HG02973 (cell line): ENCODE data around the gene KRT32.

Experiments
- ATAC-seq: cut with Tn5 transposase; IDR thresholded peaks from one replicate; pipeline ENCODE4 v1.9.1; 2021; ENCODE audit warnings: moderate library complexity; ENCODE audit not compliant: unreplicated experiment

KRT32 gene

GRCh38 chr17:41494524-41494923, 27.3 kb upstream of the KRT32 start:
- ATAC-seq, result no peak

- ATAC-seq, result no peak
Observed at GRCh38 chr17:41492771-41493170, 25.6 kb upstream of the KRT32 start.

DNA sequence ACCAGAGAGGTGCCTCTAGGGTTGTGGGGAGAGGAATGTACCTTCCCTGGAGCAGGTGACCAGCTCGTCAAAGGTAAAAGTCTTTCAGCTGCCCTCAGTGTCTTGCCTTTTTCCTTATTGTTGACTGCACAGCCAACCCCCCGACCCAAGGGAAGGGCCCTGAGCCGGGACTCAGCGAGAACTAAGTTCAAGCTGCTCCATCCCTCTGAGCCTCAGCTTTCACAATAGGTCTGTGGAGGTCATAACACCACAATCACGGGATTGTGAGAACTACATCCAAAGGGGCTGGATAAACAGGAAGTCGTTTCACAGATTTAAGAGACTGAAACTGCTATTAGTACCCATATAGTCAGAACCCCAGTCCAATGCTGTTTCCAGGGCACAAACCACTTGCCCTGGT, 25.2 kb upstream of the KRT32 start:
- no peak for ATAC-seq

- no peak for ATAC-seq
Observed at GRCh38 chr17:41491476-41491875, 24.3 kb upstream of the KRT32 start.

DNA sequence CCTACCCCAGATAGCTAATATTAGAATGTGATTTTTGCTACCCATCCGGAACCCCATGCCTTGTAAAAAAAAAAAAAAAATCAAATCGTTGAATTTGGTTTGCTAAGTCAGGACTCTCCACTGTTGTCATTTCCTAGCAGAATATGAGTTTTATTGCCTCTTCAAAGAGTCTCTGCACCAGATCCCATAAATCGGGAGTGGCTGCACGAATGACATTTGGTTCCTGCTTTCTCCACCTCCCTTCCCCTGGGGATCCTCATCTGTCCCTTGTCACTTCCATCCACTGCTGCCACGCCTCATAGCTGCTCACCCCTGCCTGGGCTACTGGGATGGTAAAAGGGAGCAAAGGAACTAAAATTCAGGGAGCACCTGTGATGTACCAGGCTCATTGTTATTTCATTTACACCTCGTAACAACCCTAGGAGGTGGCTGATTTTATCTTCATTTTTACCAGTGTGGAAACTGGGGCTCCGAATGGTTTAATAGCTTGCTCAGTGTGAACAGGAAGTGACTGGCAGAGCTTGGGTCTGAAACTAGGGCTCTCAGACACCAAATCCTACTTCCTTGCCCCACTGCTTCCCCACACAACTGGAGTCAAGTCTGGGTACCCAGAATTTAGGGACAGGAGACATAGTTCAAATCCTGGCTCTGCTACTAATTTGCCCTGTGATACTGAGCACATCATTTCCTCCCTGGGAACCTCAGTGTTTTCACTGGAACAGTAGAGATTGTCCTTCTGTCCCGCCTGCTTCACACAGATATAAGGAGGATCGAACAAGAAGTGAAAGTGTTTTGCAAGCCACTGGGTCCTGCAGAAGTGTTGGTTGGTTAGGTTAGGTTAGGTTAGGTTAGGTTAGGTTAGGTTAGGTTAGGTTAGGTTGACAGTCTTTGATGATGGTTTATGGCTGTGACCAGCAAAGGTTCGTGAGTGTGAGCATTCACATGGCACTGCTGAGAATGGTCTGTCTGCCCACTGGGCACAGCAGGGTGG, 23.1 kb upstream of the KRT32 start:
- ATAC-seq, result no peak

DNA sequence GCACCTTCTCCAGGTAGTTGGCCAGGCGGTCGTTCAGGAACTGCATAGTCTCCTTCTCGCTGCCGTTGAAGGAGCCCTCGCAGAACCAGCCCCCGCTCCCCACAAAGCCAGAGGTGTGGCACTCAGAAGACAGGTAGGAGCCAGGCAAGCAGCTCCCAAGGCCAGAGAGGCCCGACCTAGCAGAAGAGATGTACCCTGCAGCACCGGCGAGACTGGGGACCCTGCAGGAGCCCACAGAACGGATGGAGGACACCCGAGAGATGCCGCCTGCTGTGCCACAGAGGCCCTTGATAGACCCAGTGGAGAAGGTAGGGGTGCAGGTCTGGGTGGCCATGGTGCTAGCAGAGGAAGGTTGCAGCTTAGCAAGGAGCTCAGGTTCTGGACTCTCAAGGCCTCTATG, 22.3 kb upstream of the KRT32 start, which contains the start of gene KRT36:
Gene KRT36 (minus strand): TSS at position 380 of the 400 bp plus-strand sequence. CDS start 46 bp downstream, at position 334.
- no peak for ATAC-seq

DNA sequence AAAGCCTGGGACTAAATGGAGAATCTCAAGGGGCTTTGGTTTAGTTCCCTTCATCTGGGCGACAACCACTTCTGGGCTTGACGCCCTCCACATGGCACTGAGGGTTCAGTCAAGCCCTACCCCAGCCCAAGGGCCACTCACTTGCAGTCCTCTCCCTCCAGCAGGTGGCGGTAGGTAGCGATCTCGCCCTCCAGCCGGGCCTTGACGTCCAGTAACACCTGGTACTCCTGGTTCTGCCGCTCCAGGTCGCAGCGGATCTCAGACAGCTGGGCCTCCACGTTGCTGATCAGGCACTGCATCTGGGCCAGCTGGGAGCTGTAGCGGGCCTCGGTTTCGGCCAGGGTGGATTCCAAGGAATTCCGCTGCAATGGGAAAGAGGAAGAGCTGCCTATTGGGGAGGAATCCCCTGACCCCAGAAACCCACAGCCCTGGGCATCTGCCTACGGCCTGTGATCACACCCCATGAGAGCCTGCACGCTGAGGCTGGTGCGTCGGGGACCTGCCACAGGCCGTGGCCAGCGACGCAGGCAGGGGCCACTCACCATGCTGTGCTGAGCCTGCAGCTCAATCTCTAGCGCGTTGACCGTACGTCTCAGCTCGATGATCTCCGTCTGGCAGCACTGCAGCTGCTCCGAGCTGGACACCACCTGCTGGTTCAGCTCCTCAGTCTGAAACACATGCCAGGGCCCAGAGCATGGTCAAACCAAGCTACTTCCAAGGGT, 19.8 kb upstream of the KRT32 start:
- no peak for ATAC-seq

DNA sequence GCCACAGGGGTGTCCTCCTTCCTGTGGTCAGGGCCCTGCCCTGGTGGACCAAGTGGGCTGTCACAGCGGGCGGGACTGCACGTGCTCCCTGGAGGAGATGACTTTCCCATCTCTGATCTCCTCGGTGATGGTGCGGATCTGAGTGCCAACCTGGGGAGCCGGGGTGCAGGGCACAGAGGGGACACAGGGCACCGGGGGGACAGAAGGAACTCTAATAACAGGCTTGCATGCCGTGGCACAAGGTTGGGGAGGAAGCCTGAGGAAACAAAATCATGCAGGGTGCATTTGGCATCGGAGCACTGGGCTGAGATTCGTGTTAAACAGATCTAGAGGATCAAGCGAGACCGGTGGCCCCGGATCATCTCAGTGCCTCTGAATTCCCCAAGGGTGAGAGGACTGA, 19.1 kb upstream of the KRT32 start:
- no peak for ATAC-seq

GRCh38 chr17:41484920-41485904, 18.0 kb upstream of the KRT32 start:
- no peak for ATAC-seq

DNA sequence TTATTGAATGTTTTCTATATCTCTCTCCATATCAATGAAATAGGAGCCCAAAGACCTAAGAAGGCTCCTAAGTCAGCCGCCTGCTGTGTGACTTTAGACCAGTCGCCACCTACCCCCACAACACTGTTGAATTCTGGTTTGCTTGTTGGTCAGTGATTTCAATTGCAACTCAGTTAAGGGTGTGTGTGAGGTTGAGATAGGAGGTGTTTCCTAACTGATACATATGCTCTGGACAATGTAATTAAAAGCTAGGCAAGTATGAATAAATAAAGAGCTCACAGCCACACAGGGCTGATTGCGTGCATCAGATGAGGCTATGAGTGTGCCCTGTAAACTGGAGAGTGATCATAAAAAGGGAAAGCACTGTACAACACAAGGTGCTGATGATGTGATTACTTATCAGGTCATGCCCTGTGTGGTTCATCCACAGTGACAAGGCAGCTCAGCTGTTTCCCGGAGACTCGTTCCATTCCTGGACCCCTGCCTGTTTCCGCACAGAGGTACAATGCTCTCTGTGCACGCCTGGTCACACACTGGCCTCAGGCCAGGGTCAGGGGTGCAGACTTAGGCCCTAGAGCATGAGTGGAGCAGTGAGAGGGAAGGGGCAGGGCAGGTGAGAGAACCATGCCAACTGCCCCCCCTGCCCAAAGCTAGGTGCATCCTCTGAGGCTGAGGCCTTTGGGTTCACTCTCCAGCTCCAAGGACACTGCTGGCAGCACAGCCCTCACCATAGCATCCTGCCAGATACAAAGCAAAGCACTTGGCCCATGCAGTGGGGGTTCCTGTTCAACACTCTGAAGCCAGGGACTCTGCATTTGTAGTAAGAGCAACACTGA, 17.0 kb upstream of the KRT32 start:
- no peak for ATAC-seq

DNA sequence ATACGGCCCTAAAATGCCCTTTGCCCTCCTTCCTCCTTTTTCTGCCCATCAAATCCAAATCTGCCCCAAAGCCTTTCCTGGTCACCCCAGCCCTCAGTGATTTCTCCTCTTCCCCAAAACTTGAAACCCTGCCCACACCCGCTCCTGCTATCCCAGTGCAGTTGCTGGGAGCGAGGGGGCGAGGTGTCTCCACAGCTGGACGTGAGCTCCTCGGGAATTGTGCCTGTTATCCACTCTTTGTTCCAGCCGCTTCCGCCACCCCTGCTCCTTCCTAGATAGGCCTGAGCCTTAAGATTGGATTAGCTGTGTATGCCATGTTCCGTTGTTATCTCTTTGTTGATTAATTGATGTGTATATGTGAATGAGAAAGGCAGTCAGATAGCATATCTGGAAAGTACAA, 16.3 kb upstream of the KRT32 start:
- no peak for ATAC-seq

DNA sequence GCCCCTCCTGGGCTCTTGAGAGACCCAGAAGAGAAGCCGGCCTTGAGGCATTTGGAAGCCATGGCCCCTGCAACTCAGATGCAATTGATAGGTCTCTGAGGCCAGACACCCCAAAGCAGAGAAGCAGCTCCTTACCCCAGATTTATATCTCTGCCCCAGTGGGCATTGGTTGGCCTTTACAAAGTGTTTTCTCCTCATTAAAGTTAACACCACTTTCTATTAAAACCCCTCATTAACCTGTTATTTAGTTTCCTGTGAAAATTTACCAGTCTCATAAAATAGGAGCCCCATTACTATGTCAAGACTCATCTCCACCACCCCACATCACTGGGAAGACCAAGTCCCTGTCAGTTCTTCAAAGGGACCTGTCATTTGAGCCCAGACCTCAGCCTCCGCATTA, 13.8 kb upstream of the KRT32 start, which contains the start of gene KRT35:
Gene KRT35 (minus strand): TSS at position 116 of the 400 bp plus-strand sequence. CDS start 54 bp downstream, at position 62.
- no peak for ATAC-seq

DNA sequence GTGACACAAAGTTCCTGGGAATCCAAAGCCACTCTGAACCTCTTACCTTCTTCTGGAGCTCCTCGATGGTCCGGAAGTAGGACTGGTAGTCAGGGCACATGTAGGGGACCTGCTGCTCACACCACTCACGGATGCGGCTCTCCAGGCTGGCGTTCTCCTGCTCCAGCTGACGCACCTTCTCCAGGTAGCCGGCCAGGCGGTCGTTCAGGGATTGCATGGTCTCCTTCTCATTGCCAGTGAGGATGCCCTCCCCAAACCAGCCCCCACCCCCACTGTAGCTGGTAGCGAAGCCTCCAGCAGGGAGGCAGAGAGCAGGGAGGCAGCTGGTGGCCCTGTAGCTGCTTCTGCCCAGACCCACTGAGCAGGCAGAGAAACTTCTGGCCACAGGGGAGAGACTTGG, 13.4 kb upstream of the KRT32 start:
- no peak for ATAC-seq

- ATAC-seq, result no peak
Observed at GRCh38 chr17:41480136-41480535, 12.9 kb upstream of the KRT32 start.

DNA sequence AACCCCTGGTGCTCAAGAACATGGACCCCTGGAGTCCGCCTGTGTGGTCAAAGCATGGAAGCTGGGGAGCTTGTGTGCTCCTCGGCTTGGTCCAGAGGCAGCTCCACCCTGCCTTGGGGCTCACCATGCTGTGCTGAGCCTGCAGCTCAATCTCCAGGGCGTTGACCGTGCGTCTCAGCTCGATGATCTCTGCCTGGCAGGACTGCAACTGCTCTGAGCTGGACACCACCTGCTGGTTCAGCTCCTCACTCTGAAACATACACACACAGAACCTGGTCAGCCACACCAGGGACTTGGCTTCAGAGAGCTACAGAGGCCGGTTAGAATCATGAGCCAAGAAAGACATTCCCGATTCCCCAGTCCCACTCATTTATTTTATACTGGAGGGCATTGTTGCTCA, 11.1 kb upstream of the KRT32 start:
- ATAC-seq, result no peak

DNA sequence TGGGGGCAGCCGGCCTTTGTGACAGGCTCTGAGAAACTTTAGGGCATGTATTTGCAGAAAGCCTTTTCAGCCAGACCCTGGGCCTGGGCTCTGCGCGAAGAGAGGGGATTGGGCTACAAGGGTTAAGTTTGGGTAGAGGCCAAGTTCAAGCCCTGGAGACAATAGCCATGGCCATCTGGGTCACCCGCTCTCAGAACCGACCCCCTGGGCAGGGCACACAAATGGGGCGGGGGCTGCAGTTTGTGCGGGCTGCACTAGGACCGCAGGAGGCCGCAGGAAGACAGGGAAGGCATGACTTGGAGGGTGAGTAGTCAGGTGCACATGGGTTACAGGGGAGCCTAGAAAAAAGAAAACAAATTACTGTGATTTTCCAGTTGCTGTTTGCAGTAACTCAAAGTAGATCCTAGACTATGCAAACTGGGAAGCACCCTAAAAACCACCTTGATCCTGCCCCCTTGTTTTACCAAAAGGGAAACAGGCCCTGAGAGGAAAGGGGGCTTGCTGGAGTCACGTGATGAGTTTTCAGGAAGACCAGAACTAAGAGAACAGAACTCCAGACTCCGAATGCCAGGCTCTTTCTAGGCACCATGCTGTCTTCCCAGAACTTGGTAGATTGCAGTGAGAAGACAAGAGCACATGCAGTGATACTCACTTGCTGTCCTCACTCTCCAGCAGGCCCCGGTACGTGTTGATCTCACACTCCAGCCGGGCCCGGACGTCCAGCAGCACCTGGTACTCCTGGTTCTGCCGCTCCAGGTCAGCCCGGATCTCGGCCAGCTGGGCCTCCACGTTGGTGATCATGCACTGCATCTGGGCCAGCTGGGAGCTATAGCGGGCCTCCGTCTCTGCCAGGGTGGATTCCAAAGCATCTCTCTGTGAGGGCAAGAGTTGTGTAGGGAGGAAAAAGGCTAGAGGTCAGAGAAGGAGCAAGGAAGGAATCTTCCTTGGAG, 10.0 kb upstream of the KRT32 start:
- no peak for ATAC-seq

DNA sequence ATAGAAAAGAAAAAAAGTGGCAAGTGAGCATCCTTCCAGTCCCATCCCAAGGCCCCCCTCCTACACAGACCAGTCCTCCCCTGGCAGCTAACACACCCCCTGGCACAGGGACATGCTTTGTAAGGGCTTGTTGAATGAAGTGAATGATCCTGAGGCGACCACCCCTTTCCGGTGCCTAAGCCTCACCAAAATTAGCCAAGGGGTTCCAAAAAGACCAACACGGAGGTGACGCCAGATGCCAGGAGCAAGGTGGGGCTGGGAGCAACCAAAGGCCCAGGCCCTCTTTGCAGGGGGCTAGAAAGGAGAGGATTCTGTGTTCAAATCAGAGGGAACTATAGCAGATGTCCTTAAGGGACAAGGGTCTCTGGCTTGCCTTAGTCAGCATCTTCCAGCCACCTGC, 8.2 kb upstream of the KRT32 start:
- no peak for ATAC-seq

DNA sequence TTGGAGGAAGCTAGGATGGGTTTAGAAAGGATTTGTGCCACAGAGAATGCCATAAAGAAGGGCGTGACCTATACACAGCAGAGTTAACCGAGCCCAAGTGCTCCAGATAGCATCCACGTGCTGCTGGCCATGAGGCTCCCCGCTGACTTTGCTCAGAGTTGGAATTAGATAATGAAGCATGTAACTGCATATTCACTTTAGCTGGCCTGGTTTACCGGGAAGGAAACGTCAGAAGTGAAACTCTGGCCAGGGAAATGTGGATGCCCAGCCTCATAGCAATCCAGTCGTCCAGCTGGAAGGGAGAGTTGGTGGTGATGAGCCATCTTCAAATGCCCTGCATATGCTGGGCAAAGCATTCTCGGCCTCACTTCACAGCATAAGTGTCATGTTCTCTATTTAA, 7.7 kb upstream of the KRT32 start:
- no peak for ATAC-seq

- ATAC-seq, result no peak
Observed at GRCh38 chr17:41468346-41468745, 1.2 kb upstream of the KRT32 start.
